Measurements from ENCODE around the gene APOC4.

DNA sequence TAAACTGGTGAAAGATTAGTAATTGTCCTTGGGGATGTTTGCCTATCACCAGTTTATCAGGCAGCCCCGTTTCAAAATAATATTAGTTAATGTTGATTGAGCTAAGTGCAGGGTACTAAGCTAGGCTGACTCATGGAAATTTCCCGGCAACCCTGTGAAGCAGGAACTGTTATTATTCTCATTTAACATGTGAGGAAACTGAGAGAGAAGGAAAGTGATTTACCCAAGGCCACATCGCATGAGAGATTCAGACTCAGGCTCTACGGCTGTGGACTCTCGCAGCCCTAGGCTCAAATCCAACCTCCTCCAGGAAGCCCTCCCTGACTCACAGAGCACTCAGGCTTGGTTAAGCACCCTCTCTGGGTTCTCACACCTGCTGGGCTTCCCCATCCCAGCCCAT, 32.8 kb downstream of the APOC4 start:
- TF ChIP-seq, protein P1, sequence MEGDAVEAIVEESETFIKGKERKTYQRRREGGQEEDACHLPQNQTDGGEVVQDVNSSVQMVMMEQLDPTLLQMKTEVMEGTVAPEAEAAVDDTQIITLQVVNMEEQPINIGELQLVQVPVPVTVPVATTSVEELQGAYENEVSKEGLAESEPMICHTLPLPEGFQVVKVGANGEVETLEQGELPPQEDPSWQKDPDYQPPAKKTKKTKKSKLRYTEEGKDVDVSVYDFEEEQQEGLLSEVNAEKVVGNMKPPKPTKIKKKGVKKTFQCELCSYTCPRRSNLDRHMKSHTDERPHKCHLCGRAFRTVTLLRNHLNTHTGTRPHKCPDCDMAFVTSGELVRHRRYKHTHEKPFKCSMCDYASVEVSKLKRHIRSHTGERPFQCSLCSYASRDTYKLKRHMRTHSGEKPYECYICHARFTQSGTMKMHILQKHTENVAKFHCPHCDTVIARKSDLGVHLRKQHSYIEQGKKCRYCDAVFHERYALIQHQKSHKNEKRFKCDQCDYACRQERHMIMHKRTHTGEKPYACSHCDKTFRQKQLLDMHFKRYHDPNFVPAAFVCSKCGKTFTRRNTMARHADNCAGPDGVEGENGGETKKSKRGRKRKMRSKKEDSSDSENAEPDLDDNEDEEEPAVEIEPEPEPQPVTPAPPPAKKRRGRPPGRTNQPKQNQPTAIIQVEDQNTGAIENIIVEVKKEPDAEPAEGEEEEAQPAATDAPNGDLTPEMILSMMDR (IDR thresholded peaks at IDR 0.05 in 4 of 5, conservative IDR thresholded peaks at IDR 0.05 in 1 of 5), result no peak
- no peak for TF ChIP-seq POLR2A (IDR thresholded peaks at IDR 0.05)

Measured in gastrocnemius medialis (tissue), 4 donors.